ENCODE measurements around the gene TNNI3K. TPM values are rescaled to one million over a fixed set of nuclear protein-coding genes. Genes with fewer than 3 reads are reported as not detected.

Gene TNNI3K, protein sequence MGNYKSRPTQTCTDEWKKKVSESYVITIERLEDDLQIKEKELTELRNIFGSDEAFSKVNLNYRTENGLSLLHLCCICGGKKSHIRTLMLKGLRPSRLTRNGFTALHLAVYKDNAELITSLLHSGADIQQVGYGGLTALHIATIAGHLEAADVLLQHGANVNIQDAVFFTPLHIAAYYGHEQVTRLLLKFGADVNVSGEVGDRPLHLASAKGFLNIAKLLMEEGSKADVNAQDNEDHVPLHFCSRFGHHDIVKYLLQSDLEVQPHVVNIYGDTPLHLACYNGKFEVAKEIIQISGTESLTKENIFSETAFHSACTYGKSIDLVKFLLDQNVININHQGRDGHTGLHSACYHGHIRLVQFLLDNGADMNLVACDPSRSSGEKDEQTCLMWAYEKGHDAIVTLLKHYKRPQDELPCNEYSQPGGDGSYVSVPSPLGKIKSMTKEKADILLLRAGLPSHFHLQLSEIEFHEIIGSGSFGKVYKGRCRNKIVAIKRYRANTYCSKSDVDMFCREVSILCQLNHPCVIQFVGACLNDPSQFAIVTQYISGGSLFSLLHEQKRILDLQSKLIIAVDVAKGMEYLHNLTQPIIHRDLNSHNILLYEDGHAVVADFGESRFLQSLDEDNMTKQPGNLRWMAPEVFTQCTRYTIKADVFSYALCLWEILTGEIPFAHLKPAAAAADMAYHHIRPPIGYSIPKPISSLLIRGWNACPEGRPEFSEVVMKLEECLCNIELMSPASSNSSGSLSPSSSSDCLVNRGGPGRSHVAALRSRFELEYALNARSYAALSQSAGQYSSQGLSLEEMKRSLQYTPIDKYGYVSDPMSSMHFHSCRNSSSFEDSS
- total RNA-seq = 1 to 10 TPM in 3 of 4 donors, under 1 TPM in 1; 0.63 to 4.5 (median 3.6) TPM

DNA sequence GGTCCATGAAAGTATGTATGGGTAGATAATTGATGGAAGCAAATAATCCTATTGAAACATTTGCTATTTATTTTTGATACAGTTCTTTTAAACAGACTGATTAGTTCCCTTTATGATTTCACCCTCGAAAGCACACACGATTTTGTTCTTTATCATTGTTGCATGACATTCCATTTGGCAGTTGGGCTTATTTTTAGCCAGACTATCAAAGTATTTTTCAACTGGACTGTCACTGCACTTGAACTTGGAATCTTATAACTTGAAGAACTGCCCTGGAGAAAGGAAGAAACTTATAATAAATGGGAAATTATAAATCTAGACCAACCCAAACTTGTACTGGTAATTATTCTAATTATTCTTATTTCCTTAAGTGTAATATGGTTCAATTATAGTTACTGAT is at the start of gene TNNI3K:
TNNI3K (plus strand) TSS at position 235 of the 400 bp plus-strand sequence; CDS start at position 300, 65 bp downstream.
- Histone ChIP-seq H3K27me3 (no peaks in the 10 kb centered on the region), H3K4me3 (no peak within 1 kb of the TSS), H3K4me1 (no peaks in the 10 kb centered on the region), H3K9me3 (no peaks in the 10 kb centered on the region), H3K36me3 (peaks cover 0 to 11% (median 3%) of the 10 kb centered on the region in 4 donors), H3K27ac (replicated peaks in 1 of 4) (no peak within 1 kb of the TSS)
- DNase-seq (ENCODE audit: extremely low spot score) = no peak
- 79% methylated on average over 2 of the region's 2 CpGs for WGBS
- no peak for TF ChIP-seq EP300 (IDR thresholded peaks at IDR 0.05)
- intact Hi-C loops (cut with DNase I) = no loop called here

DNA sequence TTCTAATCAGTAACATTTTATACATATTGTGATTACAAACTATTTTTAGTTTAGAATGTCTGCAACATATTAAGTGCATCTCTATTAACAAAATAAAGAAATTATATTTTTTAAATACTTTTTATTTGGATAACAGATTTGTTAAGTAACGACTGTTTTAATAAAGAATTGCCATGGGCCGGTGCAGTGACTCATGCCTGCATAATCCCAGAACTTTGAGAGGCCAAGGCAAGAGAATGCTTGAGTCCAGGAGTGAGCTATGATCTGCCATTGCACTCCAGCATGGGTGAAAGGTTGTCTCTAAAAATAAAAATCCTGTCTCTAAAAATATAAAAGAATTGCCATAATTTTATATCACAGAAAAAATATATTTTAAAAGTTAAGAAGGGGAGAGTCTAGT is 41.3 kb upstream of the TNNI3K start:
- H3K27ac ChIP-seq (replicated peaks in 1 of 4) = no peak overlapping the region
- H3K36me3 ChIP-seq = no peaks in the 10 kb centered on the region
- no peaks in the 10 kb centered on the region for H3K9me3 ChIP-seq
- peaks cover 0 to 8% (median 6%) of the 10 kb centered on the region in 4 donors for H3K4me1 ChIP-seq
- DNase-seq (ENCODE audit: extremely low spot score) = no peak
- WGBS = 45% methylated on average over 2 of the region's 2 CpGs
- no peaks in the 10 kb centered on the region for H3K27me3 ChIP-seq
- no peak overlapping the region for H3K4me3 ChIP-seq
- intact Hi-C loops (cut with DNase I) = no loop called here
- TF ChIP-seq POLR2AphosphoS5 (IDR thresholded peaks at IDR 0.05) = no peak
- TF ChIP-seq POLR2A (IDR thresholded peaks at IDR 0.05; ENCODE audit: low read depth) = no peak
- TF ChIP-seq, protein P1, sequence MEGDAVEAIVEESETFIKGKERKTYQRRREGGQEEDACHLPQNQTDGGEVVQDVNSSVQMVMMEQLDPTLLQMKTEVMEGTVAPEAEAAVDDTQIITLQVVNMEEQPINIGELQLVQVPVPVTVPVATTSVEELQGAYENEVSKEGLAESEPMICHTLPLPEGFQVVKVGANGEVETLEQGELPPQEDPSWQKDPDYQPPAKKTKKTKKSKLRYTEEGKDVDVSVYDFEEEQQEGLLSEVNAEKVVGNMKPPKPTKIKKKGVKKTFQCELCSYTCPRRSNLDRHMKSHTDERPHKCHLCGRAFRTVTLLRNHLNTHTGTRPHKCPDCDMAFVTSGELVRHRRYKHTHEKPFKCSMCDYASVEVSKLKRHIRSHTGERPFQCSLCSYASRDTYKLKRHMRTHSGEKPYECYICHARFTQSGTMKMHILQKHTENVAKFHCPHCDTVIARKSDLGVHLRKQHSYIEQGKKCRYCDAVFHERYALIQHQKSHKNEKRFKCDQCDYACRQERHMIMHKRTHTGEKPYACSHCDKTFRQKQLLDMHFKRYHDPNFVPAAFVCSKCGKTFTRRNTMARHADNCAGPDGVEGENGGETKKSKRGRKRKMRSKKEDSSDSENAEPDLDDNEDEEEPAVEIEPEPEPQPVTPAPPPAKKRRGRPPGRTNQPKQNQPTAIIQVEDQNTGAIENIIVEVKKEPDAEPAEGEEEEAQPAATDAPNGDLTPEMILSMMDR (IDR thresholded peaks at IDR 0.05) = no peak
- no peak for TF ChIP-seq EP300 (IDR thresholded peaks at IDR 0.05)

DNA sequence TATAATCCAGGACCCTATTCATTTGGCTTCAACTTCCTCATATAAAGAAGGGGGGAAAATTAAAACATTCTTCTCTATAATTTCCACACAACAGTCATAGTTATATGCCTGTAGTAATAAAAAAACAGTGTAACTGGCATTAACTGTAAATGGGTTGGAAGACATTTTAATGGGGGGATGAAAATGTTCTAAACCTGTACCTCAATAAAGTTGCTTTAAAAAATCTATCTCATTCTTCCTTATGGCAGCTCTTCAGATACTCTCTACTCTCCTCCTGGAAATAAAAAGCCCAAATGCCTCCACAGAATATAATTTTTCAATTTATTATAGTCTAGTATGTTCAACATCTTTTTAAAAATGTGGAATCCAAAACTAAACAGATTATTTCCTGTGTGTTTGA is 39.8 kb upstream of the TNNI3K start:
- intact Hi-C loops (cut with DNase I) = no loop called here
- DNase-seq (ENCODE audit: extremely low spot score) = no peak
- Histone ChIP-seq H3K36me3 (no peaks in the 10 kb centered on the region), H3K4me3 (no peak overlapping the region), H3K27ac (replicated peaks in 1 of 4) (no peak overlapping the region), H3K9me3 (no peaks in the 10 kb centered on the region), H3K4me1 (peaks cover 0 to 21% (median 17%) of the 10 kb centered on the region in 4 donors), H3K27me3 (no peaks in the 10 kb centered on the region)
- TF ChIP-seq POLR2AphosphoS5 (IDR thresholded peaks at IDR 0.05) (no peak), EP300 (IDR thresholded peaks at IDR 0.05) (no peak), POLR2A (IDR thresholded peaks at IDR 0.05; ENCODE audit: low read depth) (no peak)
- TF ChIP-seq, protein P1 (IDR thresholded peaks at IDR 0.05) = no peak

DNA sequence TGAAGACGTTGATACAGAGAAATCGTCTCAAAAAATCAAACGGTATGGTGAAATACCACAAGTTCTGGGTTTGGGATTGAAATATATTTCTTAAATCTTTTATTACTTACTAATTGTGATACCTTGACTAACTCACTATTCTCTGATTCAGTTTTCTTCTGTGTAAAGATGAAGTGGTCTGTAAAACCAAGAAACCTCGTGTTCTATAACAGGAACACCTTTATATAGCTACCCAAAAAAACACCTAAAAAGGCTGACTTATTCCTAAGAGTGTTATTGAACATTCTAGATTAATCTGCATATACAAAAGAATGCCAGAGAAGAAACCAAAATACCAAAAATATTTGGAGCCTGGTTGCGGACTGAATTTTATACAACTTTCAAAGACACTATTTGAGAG is 37.9 kb upstream of the TNNI3K start:
- peak overlapping the region; percentile 77 to 86 (median 82) for H3K27ac ChIP-seq (replicated peaks in 1 of 4)
- H3K4me3 ChIP-seq = peak overlapping the region; percentile 63 to 72 (median 64)
- intact Hi-C loops (cut with DNase I) = no loop called here
- TF ChIP-seq POLR2AphosphoS5 (IDR thresholded peaks at IDR 0.05) = no peak
- TF ChIP-seq EP300 (IDR thresholded peaks at IDR 0.05) = no peak
- TF ChIP-seq, protein P1 (IDR thresholded peaks at IDR 0.05) = no peak
- no peak for TF ChIP-seq POLR2A (IDR thresholded peaks at IDR 0.05; ENCODE audit: low read depth)
- peaks cover 0 to 21% (median 17%) of the 10 kb centered on the region in 4 donors for H3K4me1 ChIP-seq
- no peaks in the 10 kb centered on the region for H3K27me3 ChIP-seq
- no peak for DNase-seq (ENCODE audit: extremely low spot score)
- WGBS = 80% methylated on average over 5 of the region's 5 CpGs
- no peaks in the 10 kb centered on the region for H3K9me3 ChIP-seq
- H3K36me3 ChIP-seq = peaks cover 0 to 10% (median 7%) of the 10 kb centered on the region in 4 donors

All from esophagus muscularis mucosa (tissue), 4 donors.